Measurements from ENCODE around the gene MASTL.
A peak's percentile ranks its signal among the peaks of the same experiment; 100 is the strongest.

Gene MASTL

GRCh38 chr10:27155066-27155754 lies at the start of gene MASTL:
TSS of gene MASTL (plus strand) at chr10:27155352. CDS start at chr10:27155427, 75 bp downstream.
- peak within 1 kb of the TSS; percentile 93 for H3K4me3 ChIP-seq (ENCODE audit: low read depth, low read length)
- no peak for TF ChIP-seq CTCF (IDR thresholded peaks at IDR 0.05; ENCODE audit: low read depth, low read length)
- peak; percentile 96 for DNase-seq (ENCODE audit: low read depth, low spot score)
- in situ Hi-C loops (cut with HindIII; ENCODE audit: low sequenced_read_pairs): no loop called here

- H3K4me3 ChIP-seq (ENCODE audit: low read depth, low read length): no peak overlapping the region
- no peak for TF ChIP-seq CTCF (IDR thresholded peaks at IDR 0.05; ENCODE audit: low read depth, low read length)
- in situ Hi-C loops (cut with HindIII; ENCODE audit: low sequenced_read_pairs): no loop called here
- DNase-seq (ENCODE audit: low read depth, low spot score): no peak
Measured at GRCh38 chr10:27108165-27108564, 47.0 kb upstream of the MASTL start.

GRCh38 chr10:27134371-27134770 lies 20.8 kb upstream of the MASTL start:
- in situ Hi-C loops (cut with HindIII; ENCODE audit: low sequenced_read_pairs): no loop called here
- DNase-seq (ENCODE audit: low read depth, low spot score): no peak
- no peak overlapping the region for H3K4me3 ChIP-seq (ENCODE audit: low read depth, low read length)
- TF ChIP-seq CTCF (IDR thresholded peaks at IDR 0.05; ENCODE audit: low read depth, low read length): no peak

GRCh38 chr10:27138277-27138676 lies 16.9 kb upstream of the MASTL start:
- DNase-seq (ENCODE audit: low read depth, low spot score): no peak
- TF ChIP-seq CTCF (IDR thresholded peaks at IDR 0.05; ENCODE audit: low read depth, low read length): no peak
- no peak overlapping the region for H3K4me3 ChIP-seq (ENCODE audit: low read depth, low read length)
- in situ Hi-C loops (cut with HindIII; ENCODE audit: low sequenced_read_pairs): no loop called here

GRCh38 chr10:27143686-27144085 lies 11.5 kb upstream of the MASTL start:
- H3K4me3 ChIP-seq (ENCODE audit: low read depth, low read length): no peak overlapping the region
- TF ChIP-seq CTCF (IDR thresholded peaks at IDR 0.05; ENCODE audit: low read depth, low read length): no peak
- no peak for DNase-seq (ENCODE audit: low read depth, low spot score)
- in situ Hi-C loops (cut with HindIII; ENCODE audit: low sequenced_read_pairs): no loop called here

- in situ Hi-C loops (cut with HindIII; ENCODE audit: low sequenced_read_pairs): no loop called here
- no peak for DNase-seq (ENCODE audit: low read depth, low spot score)
- no peak for TF ChIP-seq CTCF (IDR thresholded peaks at IDR 0.05; ENCODE audit: low read depth, low read length)
- no peak overlapping the region for H3K4me3 ChIP-seq (ENCODE audit: low read depth, low read length)
Measured at GRCh38 chr10:27145937-27146336, 9.2 kb upstream of the MASTL start.

Measured in astrocyte of the spinal cord (primary cell).